Activated T-helper 1 cell treated with anti-CD3 and anti-CD28 coated beads, Interleukin-12 subunit alpha, Interleukin-12 subunit beta, Interleukin-2, Interleukin-4 antibody, amounts not matched to agents 30 ng/mL and 10 ng/mL and 1 ng/mL, durations not matched to agents 14 hours and 24 hours and 36 hours (primary cell): ENCODE results near the gene EEIG1. TPM values are rescaled to one million over a fixed set of nuclear protein-coding genes. Genes with fewer than 3 reads are reported as not detected.

Experiments used
- DNase-seq: peaks from one replicate; pipeline ENCODE4 v3.0.0; 2021; ENCODE audit warnings: low spot score
- H3K27ac Mint-ChIP-seq: one replicate; pipeline ENCODE4 v1.8.0; 2021; ENCODE audit warnings: mild to moderate bottlenecking, mixed read lengths
- H3K27me3 Mint-ChIP-seq: one replicate; pipeline ENCODE4 v1.8.0; 2022; ENCODE audit warnings: mild to moderate bottlenecking, moderate library complexity, mixed read lengths; ENCODE audit not compliant: insufficient read depth
- H3K36me3 Mint-ChIP-seq: one replicate; pipeline ENCODE4 v1.8.0; 2021; ENCODE audit warnings: low read depth, mixed read lengths
- H3K4me1 Mint-ChIP-seq: one replicate; pipeline ENCODE4 v1.8.0; 2021; ENCODE audit warnings: low read depth, mixed read lengths
- H3K4me3 Mint-ChIP-seq: one replicate; pipeline ENCODE4 v1.8.0; 2021; ENCODE audit warnings: mild to moderate bottlenecking, moderate library complexity, mixed read lengths
- H3K9me3 Mint-ChIP-seq: one replicate; pipeline ENCODE4 v1.8.0; 2021; ENCODE audit warnings: mixed read lengths
- intact Hi-C: fragments of 100-400 bp; cut with micrococcal nuclease; formaldehyde crosslinking; loops from one replicate; pipeline ENCODE4 v1.15.1; 2024
- total RNA-seq: library from RNA; stranded (reverse); gene quantifications from 2 replicates; pipeline ENCODE4 v1.2.3, GENCODE V29; 2022

EEIG1 gene
- total RNA-seq, 1 donor from 2014 or later, result 39.8 TPM

- H3K9me3 Mint-ChIP-seq, result no peaks in the 10 kb centered on the region
- H3K36me3 Mint-ChIP-seq, result no peaks in the 10 kb centered on the region
- peaks cover 11% of the 10 kb centered on the region for H3K4me1 Mint-ChIP-seq
- no peak for DNase-seq
- H3K27me3 Mint-ChIP-seq, result peaks cover 12% of the 10 kb centered on the region
- no peak overlapping the region for H3K27ac Mint-ChIP-seq
- intact Hi-C loops, result no loop called here
- no peak overlapping the region for H3K4me3 Mint-ChIP-seq
Measured at GRCh38 chr9:127991757-127992274, 11.0 kb upstream of the EEIG1 start.

GRCh38 chr9:127991017-127991756, 10.4 kb upstream of the EEIG1 start:
- DNase-seq, result no peak
- no peak overlapping the region for H3K4me3 Mint-ChIP-seq
- H3K27me3 Mint-ChIP-seq, result peaks cover 12% of the 10 kb centered on the region
- no peaks in the 10 kb centered on the region for H3K36me3 Mint-ChIP-seq
- no peaks in the 10 kb centered on the region for H3K9me3 Mint-ChIP-seq
- H3K27ac Mint-ChIP-seq, result no peak overlapping the region
- peaks cover 11% of the 10 kb centered on the region for H3K4me1 Mint-ChIP-seq
- intact Hi-C loops, result no loop called here

GRCh38 chr9:127990554-127990953, 9.8 kb upstream of the EEIG1 start:
- H3K4me1 Mint-ChIP-seq, result peaks cover 11% of the 10 kb centered on the region
- peaks cover 8% of the 10 kb centered on the region for H3K27me3 Mint-ChIP-seq
- intact Hi-C loops, result no loop called here
- no peaks in the 10 kb centered on the region for H3K9me3 Mint-ChIP-seq
- H3K27ac Mint-ChIP-seq, result no peak overlapping the region
- no peaks in the 10 kb centered on the region for H3K36me3 Mint-ChIP-seq
- no peak for DNase-seq
- H3K4me3 Mint-ChIP-seq, result no peak overlapping the region

- no peaks in the 10 kb centered on the region for H3K9me3 Mint-ChIP-seq
- no peak for DNase-seq
- H3K36me3 Mint-ChIP-seq, result no peaks in the 10 kb centered on the region
- intact Hi-C loops, result no loop called here
- H3K4me1 Mint-ChIP-seq, result peaks cover 11% of the 10 kb centered on the region
- no peak overlapping the region for H3K4me3 Mint-ChIP-seq
- peaks cover 7% of the 10 kb centered on the region for H3K27me3 Mint-ChIP-seq
- no peak overlapping the region for H3K27ac Mint-ChIP-seq
Measured at GRCh38 chr9:127989094-127989493, 8.3 kb upstream of the EEIG1 start.

- Mint-ChIP-seq H3K4me3 (no peak overlapping the region), H3K9me3 (no peaks in the 10 kb centered on the region), H3K4me1 (peaks cover 12% of the 10 kb centered on the region), H3K36me3 (no peaks in the 10 kb centered on the region), H3K27ac (no peak overlapping the region), H3K27me3 (no peaks in the 10 kb centered on the region)
- DNase-seq, result no peak
- intact Hi-C loops, result no loop called here
Measured at GRCh38 chr9:127987103-127987614, 6.4 kb upstream of the EEIG1 start.

- intact Hi-C loops, result no loop called here
- Mint-ChIP-seq H3K36me3 (no peaks in the 10 kb centered on the region), H3K4me3 (no peak overlapping the region), H3K4me1 (peaks cover 17% of the 10 kb centered on the region), H3K27me3 (no peaks in the 10 kb centered on the region), H3K9me3 (no peaks in the 10 kb centered on the region), H3K27ac (no peak overlapping the region)
- DNase-seq, result no peak
Measured at GRCh38 chr9:127985011-127985410, 4.2 kb upstream of the EEIG1 start.

GRCh38 chr9:127983847-127984289, 3.1 kb upstream of the EEIG1 start:
- intact Hi-C loops, result no loop called here
- H3K4me1 Mint-ChIP-seq, result peaks cover 21% of the 10 kb centered on the region
- peak overlapping the region; percentile 43 for H3K27ac Mint-ChIP-seq
- no peaks in the 10 kb centered on the region for H3K36me3 Mint-ChIP-seq
- H3K4me3 Mint-ChIP-seq, result no peak overlapping the region
- no peak for DNase-seq
- no peaks in the 10 kb centered on the region for H3K27me3 Mint-ChIP-seq
- no peaks in the 10 kb centered on the region for H3K9me3 Mint-ChIP-seq

GRCh38 chr9:127982912-127983311, 2.1 kb upstream of the EEIG1 start:
- intact Hi-C loops, result no loop called here
- H3K36me3 Mint-ChIP-seq, result peaks cover under 1% of the 10 kb centered on the region
- H3K27ac Mint-ChIP-seq, result no peak overlapping the region
- no peaks in the 10 kb centered on the region for H3K9me3 Mint-ChIP-seq
- DNase-seq, result no peak
- peaks cover 28% of the 10 kb centered on the region for H3K4me1 Mint-ChIP-seq
- H3K27me3 Mint-ChIP-seq, result no peaks in the 10 kb centered on the region
- no peak overlapping the region for H3K4me3 Mint-ChIP-seq

- Mint-ChIP-seq H3K27ac (peak overlapping the region; percentile 84), H3K9me3 (no peaks in the 10 kb centered on the region), H3K27me3 (no peaks in the 10 kb centered on the region), H3K36me3 (peaks cover 4% of the 10 kb centered on the region), H3K4me3 (peak overlapping the region; percentile 88), H3K4me1 (peaks cover 41% of the 10 kb centered on the region)
- intact Hi-C loops, result loop anchor here (1.0 to 2.0 kb wide), 5 partner anchors 11 to 86 kb away; partner anchors contain the start of gene NAIF1
- no peak for DNase-seq
Measured at GRCh38 chr9:127981559-127982121, 851 bp upstream of the EEIG1 start.

GRCh38 chr9:127980060-127980705, 606 bp downstream of the EEIG1 start:
- H3K4me3 Mint-ChIP-seq, result peak overlapping the region; percentile 93
- no peaks in the 10 kb centered on the region for H3K27me3 Mint-ChIP-seq
- H3K4me1 Mint-ChIP-seq, result peaks cover 55% of the 10 kb centered on the region
- peaks cover 6% of the 10 kb centered on the region for H3K36me3 Mint-ChIP-seq
- peak; percentile 56 for DNase-seq
- intact Hi-C loops, result loop anchor here (2.0 kb wide), 1 partner anchor 37 kb away; no protein-coding TSS in a partner anchor
- peak overlapping the region; percentile 81 for H3K27ac Mint-ChIP-seq
- no peaks in the 10 kb centered on the region for H3K9me3 Mint-ChIP-seq

- no peak for DNase-seq
- H3K4me1 Mint-ChIP-seq, result peaks cover 59% of the 10 kb centered on the region
- H3K9me3 Mint-ChIP-seq, result no peaks in the 10 kb centered on the region
- H3K27me3 Mint-ChIP-seq, result no peaks in the 10 kb centered on the region
- H3K4me3 Mint-ChIP-seq, result peak overlapping the region; percentile 93
- intact Hi-C loops, result loop anchor here (2.0 kb wide), 1 partner anchor 37 kb away; no protein-coding TSS in a partner anchor
- H3K27ac Mint-ChIP-seq, result peak overlapping the region; percentile 81
- H3K36me3 Mint-ChIP-seq, result peaks cover 7% of the 10 kb centered on the region
Measured at GRCh38 chr9:127979333-127980059, 1.3 kb downstream of the EEIG1 start.

GRCh38 chr9:127979015-127979332, 1.8 kb downstream of the EEIG1 start:
- Mint-ChIP-seq H3K4me3 (peak overlapping the region; percentile 93), H3K27ac (peak overlapping the region; percentile 81), H3K4me1 (peaks cover 63% of the 10 kb centered on the region), H3K9me3 (no peaks in the 10 kb centered on the region), H3K27me3 (no peaks in the 10 kb centered on the region), H3K36me3 (peaks cover 11% of the 10 kb centered on the region)
- no peak for DNase-seq
- intact Hi-C loops, result no loop called here
